NT2/D1 (cell line): Measurements from ENCODE around the gene COG6.

ENCODE experiments used
- DNase-seq: peaks from one replicate; pipeline ENCODE4 v3.0.0-alpha.2; 2011; ENCODE audit warnings: low read depth, low spot score
- H3K27me3 ChIP-seq: 2 replicates; pipeline ENCODE4 v1.6.0; 2011; ENCODE audit warnings: mild to moderate bottlenecking; ENCODE audit not compliant: insufficient read length, insufficient read depth
- H3K36me3 ChIP-seq: 2 replicates; pipeline ENCODE4 v1.6.1; 2011; ENCODE audit warnings: mild to moderate bottlenecking, low read length, mixed read lengths; ENCODE audit not compliant: insufficient read depth, insufficient read length
- H3K4me1 ChIP-seq: 2 replicates; pipeline ENCODE4 v1.5.1; 2011; ENCODE audit not compliant: insufficient read depth, insufficient read length
- H3K4me3 ChIP-seq: 2 replicates; pipeline ENCODE4 v1.5.1; 2011; ENCODE audit warnings: low read depth; ENCODE audit not compliant: insufficient read length
- H3K9ac ChIP-seq: 2 replicates; pipeline ENCODE4 v1.6.0; 2011; ENCODE audit warnings: low read depth; ENCODE audit not compliant: insufficient read length
- H3K9me3 ChIP-seq: 2 replicates; pipeline ENCODE4 v1.5.1; 2011; ENCODE audit warnings: mild to moderate bottlenecking, low read length; ENCODE audit not compliant: insufficient read depth
- SUZ12 ChIP-seq: IDR thresholded peaks from 2 replicates; pipeline ENCODE4 v1.6.1; 2011; ENCODE audit not compliant: insufficient read length, insufficient read depth; ENCODE audit errors: extremely low read depth
- YY1 ChIP-seq: IDR thresholded peaks from 2 replicates; pipeline ENCODE4 v1.6.1; 2011; ENCODE audit not compliant: insufficient read length, insufficient read depth
- ZNF274 ChIP-seq: IDR thresholded peaks from 2 replicates; pipeline ENCODE4 v1.6.1; 2011; ENCODE audit warnings: mild to moderate bottlenecking, low read depth, low read length

COG6 gene

GRCh38 chr13:39770221-39771090 lies 115.0 kb downstream of the COG6 start:
- TF ChIP-seq SUZ12 (no peak), YY1 (no peak), ZNF274 (no peak)

DNA sequence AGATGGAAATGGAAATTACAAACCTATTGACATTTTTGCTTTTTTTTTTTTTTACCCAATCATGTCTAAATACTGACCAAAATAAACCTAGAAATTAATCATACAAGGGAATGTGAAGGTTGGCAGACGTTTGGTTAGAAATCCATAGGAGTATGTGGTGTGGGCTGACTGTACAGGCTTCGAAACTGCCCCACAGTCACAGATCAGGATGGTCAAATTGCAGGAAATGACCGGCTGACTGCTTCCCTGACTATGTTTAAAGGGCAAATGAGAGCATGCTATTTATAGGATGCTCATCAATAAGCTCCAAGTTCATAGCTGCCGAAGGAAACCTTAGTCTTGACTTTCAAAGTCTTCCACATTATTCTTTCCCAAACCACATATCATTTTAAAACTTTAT lies 118.4 kb downstream of the COG6 start:
- Histone ChIP-seq H3K36me3 (no peaks in the 10 kb centered on the region), H3K9ac (no peak overlapping the region), H3K9me3 (no peaks in the 10 kb centered on the region; the same call in 1 of the 2 replicates), H3K27me3 (no peaks in the 10 kb centered on the region), H3K4me3 (no peak overlapping the region), H3K4me1 (no peaks in the 10 kb centered on the region)
- TF ChIP-seq ZNF274 (no peak), YY1 (no peak), SUZ12 (no peak)
- no peak for DNase-seq

More at GRCh38 chr13:39770221-39771090, 115.0 kb downstream of the COG6 start:
- Histone ChIP-seq H3K36me3 (no peaks in the 10 kb centered on the region), H3K4me1 (no peaks in the 10 kb centered on the region), H3K4me3 (no peak overlapping the region), H3K27me3 (no peaks in the 10 kb centered on the region), H3K9me3 (no peaks in the 10 kb centered on the region; the same call in 1 of the 2 replicates), H3K9ac (no peak overlapping the region)
- DNase-seq = no peak

DNA sequence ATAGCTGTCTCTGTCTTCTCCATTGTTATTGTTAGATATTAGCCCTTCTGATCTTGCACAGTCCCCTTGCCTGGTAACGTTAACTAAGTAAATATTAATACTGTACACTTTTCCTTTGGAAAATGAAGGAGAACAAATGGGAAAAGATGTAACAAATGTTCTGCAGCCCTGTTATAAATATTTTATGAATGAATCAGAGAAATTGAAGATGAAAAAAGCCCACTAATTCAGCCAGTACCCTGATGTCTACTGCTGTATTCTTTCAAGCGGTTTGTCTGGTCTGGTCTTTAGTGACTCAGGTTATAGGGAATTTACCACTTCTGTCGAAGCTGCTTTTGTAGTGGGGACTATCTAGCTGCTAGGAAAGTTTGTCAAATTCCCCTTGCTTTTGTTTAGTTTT lies 121.0 kb downstream of the COG6 start:
- no peaks in the 10 kb centered on the region; the same call in 1 of the 2 replicates for H3K9me3 ChIP-seq
- H3K4me1 ChIP-seq = no peaks in the 10 kb centered on the region
- no peak overlapping the region for H3K4me3 ChIP-seq
- no peaks in the 10 kb centered on the region for H3K36me3 ChIP-seq
- no peak for DNase-seq
- no peaks in the 10 kb centered on the region for H3K27me3 ChIP-seq
- no peak overlapping the region for H3K9ac ChIP-seq
- TF ChIP-seq SUZ12 (no peak), ZNF274 (no peak), YY1 (no peak)

DNA sequence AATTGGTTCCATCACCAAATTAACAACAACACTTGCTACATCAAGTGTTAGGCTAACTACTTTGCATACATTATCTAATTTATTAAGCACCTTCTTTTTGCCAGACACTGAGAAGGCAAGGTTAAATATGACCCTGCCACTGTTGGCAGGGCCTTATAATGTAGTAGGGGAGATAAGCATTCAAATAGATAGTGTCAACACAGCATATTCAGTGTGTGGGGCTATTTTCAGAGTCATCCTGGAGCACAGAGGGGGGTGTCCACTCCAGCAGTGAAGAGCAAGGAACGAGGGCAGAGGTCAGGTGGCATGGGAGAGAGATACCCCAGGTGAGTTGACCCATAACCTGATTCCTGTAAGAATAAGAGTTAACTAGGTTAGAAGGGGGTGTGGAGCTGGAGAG lies 121.6 kb downstream of the COG6 start:
- Histone ChIP-seq H3K4me1 (no peaks in the 10 kb centered on the region), H3K9ac (no peak overlapping the region), H3K4me3 (no peak overlapping the region), H3K36me3 (no peaks in the 10 kb centered on the region), H3K27me3 (no peaks in the 10 kb centered on the region), H3K9me3 (no peaks in the 10 kb centered on the region; the same call in 1 of the 2 replicates)
- no peak for TF ChIP-seq ZNF274
- no peak for TF ChIP-seq SUZ12
- no peak for TF ChIP-seq YY1
- no peak for DNase-seq

GRCh38 chr13:39777527-39778061 lies 122.1 kb downstream of the COG6 start:
- H3K4me1 ChIP-seq = no peaks in the 10 kb centered on the region

DNA sequence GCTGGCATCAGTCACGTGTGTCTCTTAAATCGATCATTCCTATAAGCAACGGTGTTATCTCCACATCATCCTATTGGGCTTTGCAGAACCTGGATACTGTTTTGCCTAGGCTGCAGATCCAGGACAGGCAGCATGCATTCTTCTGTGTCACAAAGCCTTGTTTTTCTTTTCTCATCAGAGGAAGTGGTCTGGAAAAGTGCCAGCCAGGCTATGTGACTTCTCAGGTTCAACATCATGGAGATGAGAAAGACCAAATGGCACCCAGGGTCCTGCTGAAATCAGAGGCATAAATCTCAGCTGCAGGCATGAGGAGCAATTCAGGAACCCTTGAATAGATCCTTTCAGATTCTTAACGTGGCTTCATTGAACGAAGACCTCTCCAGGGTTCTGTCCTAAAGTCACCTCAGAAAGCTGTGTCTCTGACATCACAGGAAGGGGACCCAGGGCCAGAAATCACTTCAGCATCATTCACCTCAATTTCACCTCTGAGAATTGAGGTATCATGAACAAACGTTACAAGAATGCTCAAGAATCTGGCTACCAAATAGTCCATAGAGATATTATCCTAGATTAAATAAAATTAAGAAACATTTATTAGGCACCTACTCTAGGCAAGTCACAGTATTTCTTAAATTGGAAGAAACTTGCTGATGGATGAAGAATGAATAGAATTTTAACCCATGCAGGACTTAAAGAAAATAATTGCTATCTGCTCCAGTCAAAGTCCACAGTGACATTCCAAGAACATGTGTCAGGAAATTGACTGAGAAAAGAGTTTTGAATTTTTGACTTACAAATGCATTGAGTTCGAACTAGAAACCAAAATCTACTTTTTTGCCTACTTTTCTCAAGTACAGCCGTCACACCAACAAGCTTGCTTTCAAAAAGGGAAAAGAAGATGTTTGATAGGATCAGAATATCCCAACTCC lies 124.1 kb downstream of the COG6 start:
- no peak overlapping the region for H3K9ac ChIP-seq
- no peaks in the 10 kb centered on the region for H3K4me1 ChIP-seq
- no peaks in the 10 kb centered on the region for H3K9me3 ChIP-seq
- DNase-seq = no peak
- H3K27me3 ChIP-seq = no peaks in the 10 kb centered on the region
- H3K36me3 ChIP-seq = no peaks in the 10 kb centered on the region
- TF ChIP-seq ZNF274 (no peak), YY1 (no peak), SUZ12 (no peak)
- no peak overlapping the region for H3K4me3 ChIP-seq

More at GRCh38 chr13:39777527-39778061, 122.1 kb downstream of the COG6 start:
- no peak overlapping the region for H3K4me3 ChIP-seq
- no peak for TF ChIP-seq YY1
- TF ChIP-seq ZNF274 = no peak
- no peak for TF ChIP-seq SUZ12
- no peak for DNase-seq
- H3K36me3 ChIP-seq = no peaks in the 10 kb centered on the region
- no peaks in the 10 kb centered on the region for H3K27me3 ChIP-seq
- H3K9ac ChIP-seq = no peak overlapping the region
- H3K9me3 ChIP-seq = no peaks in the 10 kb centered on the region

GRCh38 chr13:39780711-39781110 lies 125.2 kb downstream of the COG6 start:
- no peaks in the 10 kb centered on the region for H3K27me3 ChIP-seq
- DNase-seq = no peak
- no peaks in the 10 kb centered on the region for H3K9me3 ChIP-seq
- no peaks in the 10 kb centered on the region for H3K4me1 ChIP-seq
- H3K4me3 ChIP-seq = no peak overlapping the region
- H3K36me3 ChIP-seq = no peaks in the 10 kb centered on the region
- TF ChIP-seq YY1 = no peak
- H3K9ac ChIP-seq = no peak overlapping the region
